ENCODE measurements around the gene PLEKHG1.

Gene PLEKHG1

GRCh38 chr6:150599199-150600009 is at the start of gene PLEKHG1:
PLEKHG1 (plus strand) TSS chr6:150599885; CDS start chr6:150733682, 133,797 bp downstream.
- TF ChIP-seq, protein P1, sequence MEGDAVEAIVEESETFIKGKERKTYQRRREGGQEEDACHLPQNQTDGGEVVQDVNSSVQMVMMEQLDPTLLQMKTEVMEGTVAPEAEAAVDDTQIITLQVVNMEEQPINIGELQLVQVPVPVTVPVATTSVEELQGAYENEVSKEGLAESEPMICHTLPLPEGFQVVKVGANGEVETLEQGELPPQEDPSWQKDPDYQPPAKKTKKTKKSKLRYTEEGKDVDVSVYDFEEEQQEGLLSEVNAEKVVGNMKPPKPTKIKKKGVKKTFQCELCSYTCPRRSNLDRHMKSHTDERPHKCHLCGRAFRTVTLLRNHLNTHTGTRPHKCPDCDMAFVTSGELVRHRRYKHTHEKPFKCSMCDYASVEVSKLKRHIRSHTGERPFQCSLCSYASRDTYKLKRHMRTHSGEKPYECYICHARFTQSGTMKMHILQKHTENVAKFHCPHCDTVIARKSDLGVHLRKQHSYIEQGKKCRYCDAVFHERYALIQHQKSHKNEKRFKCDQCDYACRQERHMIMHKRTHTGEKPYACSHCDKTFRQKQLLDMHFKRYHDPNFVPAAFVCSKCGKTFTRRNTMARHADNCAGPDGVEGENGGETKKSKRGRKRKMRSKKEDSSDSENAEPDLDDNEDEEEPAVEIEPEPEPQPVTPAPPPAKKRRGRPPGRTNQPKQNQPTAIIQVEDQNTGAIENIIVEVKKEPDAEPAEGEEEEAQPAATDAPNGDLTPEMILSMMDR (IDR thresholded peaks at IDR 0.05; ENCODE audit: extremely low read depth, missing control alignments) = no peak
- DNase-seq (ENCODE audit: low spot score) = peak; percentile 89

GRCh38 chr6:150550244-150550643 is 49.4 kb upstream of the PLEKHG1 start:
- TF ChIP-seq, protein P1 (IDR thresholded peaks at IDR 0.05; ENCODE audit: extremely low read depth, missing control alignments) = no peak
- no peak for DNase-seq (ENCODE audit: low spot score)

DNA sequence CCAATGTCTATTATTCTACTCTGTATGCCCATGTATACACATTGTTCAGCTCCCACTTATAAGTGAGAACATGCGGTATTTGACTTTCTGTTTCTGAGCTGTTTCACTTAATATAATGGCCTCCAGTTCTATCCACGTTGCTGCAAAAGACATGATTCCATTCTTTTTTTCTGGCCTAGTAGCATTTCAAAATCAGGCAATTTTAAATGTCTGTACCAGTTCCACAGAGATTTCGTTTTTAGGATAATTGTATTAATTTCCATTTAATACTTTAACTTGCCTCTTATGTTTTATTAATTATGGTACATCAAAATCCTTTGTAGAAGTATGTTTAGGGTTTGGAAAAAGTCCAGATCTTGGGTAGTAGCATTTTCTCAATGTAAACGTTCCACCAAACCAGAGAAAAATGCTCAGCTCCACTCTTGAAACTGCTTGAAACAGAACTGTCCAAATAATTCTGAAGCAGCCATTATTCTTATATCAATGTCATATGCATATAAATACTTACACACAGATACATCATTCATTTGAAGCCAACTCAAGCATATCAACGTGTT is 42.6 kb upstream of the PLEKHG1 start:
- DNase-seq (ENCODE audit: low spot score) = no peak
- TF ChIP-seq, protein P1 (IDR thresholded peaks at IDR 0.05; ENCODE audit: extremely low read depth, missing control alignments) = no peak

GRCh38 chr6:150560004-150560883 is 39.4 kb upstream of the PLEKHG1 start:
- TF ChIP-seq, protein P1 (IDR thresholded peaks at IDR 0.05; ENCODE audit: extremely low read depth, missing control alignments) = no peak
- DNase-seq (ENCODE audit: low spot score) = no peak

GRCh38 chr6:150560884-150561219 is 38.8 kb upstream of the PLEKHG1 start:
- TF ChIP-seq, protein P1 (IDR thresholded peaks at IDR 0.05; ENCODE audit: extremely low read depth, missing control alignments) = no peak
- DNase-seq (ENCODE audit: low spot score) = no peak

- TF ChIP-seq, protein P1 (IDR thresholded peaks at IDR 0.05; ENCODE audit: extremely low read depth, missing control alignments) = no peak
- DNase-seq (ENCODE audit: low spot score) = no peak
These were observed 33.7 kb upstream of the PLEKHG1 start for GRCh38 chr6:150565945-150566344.

DNA sequence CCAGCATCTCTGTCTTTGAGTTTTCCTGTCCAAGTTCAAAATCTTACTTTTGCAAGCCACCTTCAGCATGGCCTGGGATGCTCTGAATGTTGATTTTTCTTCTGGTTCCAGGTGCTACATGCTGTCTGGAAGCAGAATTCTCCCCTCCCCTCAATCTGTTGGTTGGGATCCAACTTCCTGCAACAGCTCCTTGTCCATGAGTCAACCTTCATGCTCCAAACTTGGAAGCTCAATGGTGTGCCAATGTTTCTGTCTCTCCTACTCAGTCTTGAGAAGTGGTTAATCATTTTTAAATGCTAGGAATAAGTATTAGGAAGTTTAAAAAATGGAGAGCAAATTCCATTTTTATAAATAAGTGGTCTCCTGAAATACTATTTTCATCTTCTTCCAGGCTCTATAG is 33.2 kb upstream of the PLEKHG1 start:
- TF ChIP-seq, protein P1 (IDR thresholded peaks at IDR 0.05; ENCODE audit: extremely low read depth, missing control alignments) = no peak
- no peak for DNase-seq (ENCODE audit: low spot score)

Data from GM20000 (cell line).